Limb (tissue), 2 donors: Measurements from ENCODE around the gene ARHGAP19.

ENCODE experiments used
- DNase-seq, 2 donors: peaks; one replicate each; pipeline ENCODE4 v3.0.0-alpha.2; 2016; ENCODE audit errors: extremely low spot score in 2 of 2

The ARHGAP19 gene

GRCh38 chr10:97292097-97292861, at the start of gene ARHGAP19:
TSS of gene ARHGAP19 (minus strand) at chr10:97292637. CDS start at chr10:97292627, 10 bp downstream.
- DNase-seq, result peak; percentile 93 to 97

- DNase-seq, result no peak
Observed at GRCh38 chr10:97341416-97341815, 49.0 kb upstream of the ARHGAP19 start.

GRCh38 chr10:97338041-97338440, 45.6 kb upstream of the ARHGAP19 start:
- no peak for DNase-seq

- DNase-seq, result peak in 1 of 2 donors; percentile 45
Observed at GRCh38 chr10:97336942-97337831, 44.8 kb upstream of the ARHGAP19 start.

- DNase-seq, result no peak
Observed at GRCh38 chr10:97336446-97336845, 44.0 kb upstream of the ARHGAP19 start.

GRCh38 chr10:97336006-97336405, 43.6 kb upstream of the ARHGAP19 start:
- no peak for DNase-seq

GRCh38 chr10:97335188-97335619, 42.8 kb upstream of the ARHGAP19 start:
- no peak for DNase-seq

- DNase-seq, result peak; percentile 87 to 95
Observed at GRCh38 chr10:97334370-97335175, 42.1 kb upstream of the ARHGAP19 start, which contains the start of gene FRAT2. TSS of gene FRAT2 (minus strand) at chr10:97334729. CDS start at chr10:97334572, 157 bp downstream.

- peak in 1 of 2 donors; percentile 63 for DNase-seq
Observed at GRCh38 chr10:97333601-97334369, 41.3 kb upstream of the ARHGAP19 start.

GRCh38 chr10:97333351-97333600, 40.8 kb upstream of the ARHGAP19 start:
- DNase-seq, result peak in 1 of 2 donors; percentile 17

GRCh38 chr10:97332591-97333350, 40.3 kb upstream of the ARHGAP19 start:
- DNase-seq, result peak; percentile 21 to 50

- DNase-seq, result no peak
Observed at GRCh38 chr10:97331153-97331703, 38.8 kb upstream of the ARHGAP19 start.

GRCh38 chr10:97329766-97330165, 37.3 kb upstream of the ARHGAP19 start:
- no peak for DNase-seq

GRCh38 chr10:97328646-97329453, 36.4 kb upstream of the ARHGAP19 start:
- DNase-seq, result no peak

GRCh38 chr10:97327348-97328294, 35.2 kb upstream of the ARHGAP19 start:
- DNase-seq, result no peak

- DNase-seq, result no peak
Observed at GRCh38 chr10:97325754-97326153, 33.3 kb upstream of the ARHGAP19 start.

GRCh38 chr10:97323501-97323900, 31.1 kb upstream of the ARHGAP19 start:
- no peak for DNase-seq

- DNase-seq, result no peak
Observed at GRCh38 chr10:97321804-97322190, 29.4 kb upstream of the ARHGAP19 start.
